Endothelial cell of umbilical vein (primary cell): ENCODE measurements around the gene RIPK3.

ENCODE experiments used
- JUN ChIP-seq: IDR thresholded peaks from 2 replicates; pipeline ENCODE4 v1.6.1; 2011; ENCODE audit warnings: borderline replicate concordance, low read depth; ENCODE audit not compliant: insufficient read length, insufficient read depth
- POLR2AphosphoS5 ChIP-seq: IDR thresholded peaks from 2 replicates; pipeline ENCODE4 v1.6.1; 2012; ENCODE audit warnings: low read depth, mild to moderate bottlenecking, control low read depth, low read length, moderate library complexity; ENCODE audit not compliant: insufficient read depth

GRCh38 chr14:24340606-24341005, 815 bp upstream of the RIPK3 start:
- no peak for TF ChIP-seq POLR2AphosphoS5
- no peak for TF ChIP-seq JUN
